Endothelial cell of umbilical vein (primary cell): ENCODE data around the gene PTPRK. TPM values are rescaled to one million over a fixed set of nuclear protein-coding genes. Genes with fewer than 3 reads are reported as not detected.
"Not testable (repeated sequence)": the region's sequence is repeated elsewhere in the genome, so short reads cannot be mapped to it uniquely, and the experiment has no call there.

ENCODE experiments used
- BruUV-seq: library from RNA; stranded (reverse); fragments of 400-500 nt; replicated peaks from 2 replicates; lab custom pipeline; 2021; lab: Mats Ljungman, UMichigan
- CTCF ChIA-PET: fragments of 300-600, 350-600 bp; sonication (Branson Sonifier 250); formaldehyde crosslinking; loops from one replicate; lab custom pipeline; 2021; ENCODE audit warnings: antibody characterized with exemption, inconsistent platforms; lab: Charles Lee
- POLR2A ChIA-PET: fragments of 300-600, 350-600 bp; sonication (Branson Sonifier 250); formaldehyde crosslinking; loops from one replicate; lab custom pipeline; 2021; ENCODE audit warnings: antibody characterized with exemption, inconsistent platforms; lab: Charles Lee
- DNase-seq: peaks from one replicate; pipeline ENCODE4 v3.0.0-alpha.2; 2011; ENCODE audit warnings: low read depth, low spot score
- FAIRE-seq: peaks from 2 replicates; lab custom pipeline; 2011; peaks lifted over from hg19 to GRCh38; lab: Jason Lieb, UNC
- H2AFZ ChIP-seq: 2 replicates; pipeline ENCODE4 v1.6.0; 2012; ENCODE audit warnings: low read depth, low read length, control low read depth, inconsistent platforms
- H3K27ac ChIP-seq: 2 replicates; pipeline ENCODE4 v1.5.1; 2011; ENCODE audit warnings: low read depth, mild to moderate bottlenecking, control low read depth, low read length, moderate library complexity; ENCODE audit not compliant: insufficient read depth
- H3K27me3 ChIP-seq, 2 experiments: 2 replicates each; pipeline versions ENCODE4 v1.6.0 to v1.6.1; 2011; ENCODE audit warnings: low read length in 2 of 2, mixed read lengths in 1 of 2; ENCODE audit not compliant: control insufficient read depth in 2 of 2, insufficient read depth in 2 of 2
- H3K36me3 ChIP-seq, 2 experiments: 2 replicates in 1 of 2; 3 replicates in 1 of 2; pipeline ENCODE4 v1.5.1; 2011; ENCODE audit warnings: low read length in 2 of 2, mild to moderate bottlenecking in 1 of 2, moderate library complexity in 1 of 2; ENCODE audit not compliant: control insufficient read depth in 2 of 2, insufficient read depth in 2 of 2; ENCODE audit errors: extremely low read depth in 1 of 2
- H3K4me1 ChIP-seq: 3 replicates; pipeline ENCODE4 v1.5.1; 2011; ENCODE audit warnings: mild to moderate bottlenecking, low read length; ENCODE audit not compliant: control insufficient read depth, insufficient read depth; ENCODE audit errors: extremely low read depth
- H3K4me2 ChIP-seq: 2 replicates; pipeline ENCODE4 v1.6.1; 2011; ENCODE audit warnings: low read length, control low read depth, mixed read lengths; ENCODE audit not compliant: insufficient read depth
- H3K4me3 ChIP-seq, 3 experiments: fragments of 200-600 bp in 1 of 3; sonication (generic), shearing (Covaris generic) in 1 of 3; replicated peaks in 1 of 3; 2 replicates each; pipeline ENCODE4 v1.5.1; 2011 to 2016; ENCODE audit warnings: control low read depth in 3 of 3, low read length in 3 of 3, mild to moderate bottlenecking in 2 of 3, inconsistent platforms in 1 of 3, low read depth in 1 of 3, moderate library complexity in 1 of 3; ENCODE audit not compliant: insufficient read depth in 1 of 3
- H3K79me2 ChIP-seq: 2 replicates; pipeline ENCODE4 v1.6.0; 2012; ENCODE audit warnings: low read length, inconsistent platforms; ENCODE audit not compliant: control insufficient read depth, insufficient read depth
- H3K9ac ChIP-seq: replicated peaks from 2 replicates; pipeline ENCODE3; 2011; ENCODE audit warnings: low read length, control low read depth; ENCODE audit not compliant: insufficient read depth; ENCODE audit errors: extremely low read depth
- H3K9me1 ChIP-seq: replicated peaks from 3 replicates; pipeline ENCODE4 v1.6.0; 2011; ENCODE audit warnings: mild to moderate bottlenecking, low read length; ENCODE audit not compliant: control insufficient read depth, insufficient read depth; ENCODE audit errors: extremely low read depth
- H3K9me3 ChIP-seq: replicated peaks from 2 replicates; pipeline ENCODE4 v1.5.1; 2012; ENCODE audit warnings: low read length, inconsistent platforms; ENCODE audit not compliant: control insufficient read depth, insufficient read depth
- H4K20me1 ChIP-seq: replicated peaks from 2 replicates; pipeline ENCODE3; 2011; ENCODE audit warnings: mild to moderate bottlenecking, low read length; ENCODE audit not compliant: control insufficient read depth, insufficient read depth; ENCODE audit errors: extremely low read depth
- EZH2 ChIP-seq: IDR thresholded peaks from 2 replicates; pipeline ENCODE4 v1.6.1; 2012; ENCODE audit warnings: borderline replicate concordance, low read depth, mild to moderate bottlenecking, moderate library complexity, low read length, inconsistent platforms; ENCODE audit not compliant: severe bottlenecking
- FOS ChIP-seq: IDR thresholded peaks from 2 replicates; pipeline ENCODE4 v1.6.1; 2011; ENCODE audit warnings: mild to moderate bottlenecking, low read length, moderate library complexity, borderline replicate concordance; ENCODE audit not compliant: insufficient read depth
- GATA2 ChIP-seq: IDR thresholded peaks from 2 replicates; pipeline ENCODE4 v1.7.0; 2011; ENCODE audit warnings: low read depth, mild to moderate bottlenecking, moderate library complexity, mixed read lengths, low read length; ENCODE audit not compliant: insufficient read length, insufficient read depth
- JUN ChIP-seq: IDR thresholded peaks from 2 replicates; pipeline ENCODE4 v1.6.1; 2011; ENCODE audit warnings: borderline replicate concordance, low read depth; ENCODE audit not compliant: insufficient read length, insufficient read depth
- MYC ChIP-seq: IDR thresholded peaks from one replicate; pipeline ENCODE4 v1.6.1; 2011; ENCODE audit warnings: mild to moderate bottlenecking, low read depth, low read length
- POLR2A ChIP-seq: IDR thresholded peaks from 2 replicates; pipeline ENCODE4 v1.6.1; 2012; ENCODE audit warnings: low read depth, mild to moderate bottlenecking, control low read depth, low read length
- POLR2AphosphoS5 ChIP-seq: IDR thresholded peaks from 2 replicates; pipeline ENCODE4 v1.6.1; 2012; ENCODE audit warnings: low read depth, mild to moderate bottlenecking, control low read depth, low read length, moderate library complexity; ENCODE audit not compliant: insufficient read depth
- dilution Hi-C: fragments of 300-500 bp; cut with MboI; formaldehyde crosslinking; loops from one replicate; pipeline ENCODE4 v1.15.0; 2019; ENCODE audit warnings: low sequenced_read_pairs; ENCODE audit not compliant: extremely low pct_ligation_motif_present
- intact Hi-C: fragments of 100-400 bp; cut with micrococcal nuclease; formaldehyde crosslinking; loops from one replicate; pipeline ENCODE4 v1.10.0; 2022
- polyA plus RNA-seq, 4 experiments: library from polyadenylated mRNA; depleted of rRNA in 3 of 4; stranded (reverse) in 3 of 4; unstranded in 1 of 4; fragments of >200 nt; gene quantifications; 2 replicates each; pipeline versions ENCODE4 v1.2.1 to v1.2.3, GENCODE V29; 2011 to 2012; ENCODE audit warnings: missing spikeins in 1 of 4
- total RNA-seq: library from RNA; stranded (reverse); gene quantifications from 2 replicates; pipeline ENCODE4 v1.2.3, GENCODE V29; 2021
- TF ChIP-seq, protein P1 (sequence below): IDR thresholded peaks from 2 replicates; pipeline ENCODE4 v1.6.1; 2011; ENCODE audit not compliant: insufficient read depth, insufficient read length
- TF ChIP-seq, protein P2 (sequence below), 2 donors: IDR thresholded peaks; 1 replicate in 1 of 2; 2 replicates in 1 of 2; pipeline ENCODE4 v1.5.1; 2011; ENCODE audit warnings: low read length in 2 of 2, mild to moderate bottlenecking in 2 of 2, moderate library complexity in 2 of 2, control low read depth in 1 of 2, inconsistent platforms in 1 of 2, low read depth in 1 of 2; ENCODE audit not compliant: insufficient read depth in 1 of 2; ENCODE audit errors: extremely low read depth in 1 of 2

PTPRK gene
- total and polyA plus RNA-seq, 2 donors (not counting 3 experiments of a cell fraction or from before 2014, with no cell fraction given), result 15.2 to 74.0 TPM

DNA sequence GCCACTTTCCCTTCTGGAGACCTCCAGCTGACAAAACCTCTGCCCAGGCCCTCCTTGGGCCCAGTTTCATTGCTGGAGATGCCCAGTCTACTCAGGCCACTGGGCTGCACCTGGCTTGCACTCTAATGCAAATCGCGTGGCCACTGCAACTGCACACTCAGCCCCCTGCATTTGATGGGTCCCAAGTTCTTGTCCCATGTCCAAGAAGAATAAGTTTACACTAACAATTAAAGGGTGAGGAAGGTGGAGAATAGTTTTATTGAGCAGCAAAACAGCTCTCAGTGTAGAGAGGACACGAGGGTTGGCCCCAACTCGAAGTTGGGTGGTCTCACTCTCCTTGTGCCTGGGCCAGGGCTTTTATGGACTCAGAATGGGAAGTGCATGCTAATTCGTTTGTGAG lies 587.7 kb downstream of the PTPRK start:
- ChIA-PET POLR2A (no interaction called here), CTCF (no interaction called here)
- no peaks in the 10 kb centered on the region for H3K4me1 ChIP-seq
- no peak overlapping the region for H3K4me3 ChIP-seq
- intact Hi-C loops (no loop called here), dilution Hi-C loops (no loop called here)
- no peak overlapping the region for H3K9ac ChIP-seq
- no peak overlapping the region for H3K4me2 ChIP-seq
- no peaks in the 10 kb centered on the region for H3K9me3 ChIP-seq
- H2AFZ ChIP-seq, result no peak overlapping the region
- no peak for FAIRE-seq
- no peak for TF ChIP-seq EZH2
- TF ChIP-seq, protein P1, sequence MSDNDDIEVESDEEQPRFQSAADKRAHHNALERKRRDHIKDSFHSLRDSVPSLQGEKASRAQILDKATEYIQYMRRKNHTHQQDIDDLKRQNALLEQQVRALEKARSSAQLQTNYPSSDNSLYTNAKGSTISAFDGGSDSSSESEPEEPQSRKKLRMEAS, result no peak
- no peak for TF ChIP-seq FOS
- TF ChIP-seq MYC, result no peak
- TF ChIP-seq POLR2A, result no peak
- no peak for TF ChIP-seq GATA2
- no peak for TF ChIP-seq JUN
- TF ChIP-seq, protein P2, sequence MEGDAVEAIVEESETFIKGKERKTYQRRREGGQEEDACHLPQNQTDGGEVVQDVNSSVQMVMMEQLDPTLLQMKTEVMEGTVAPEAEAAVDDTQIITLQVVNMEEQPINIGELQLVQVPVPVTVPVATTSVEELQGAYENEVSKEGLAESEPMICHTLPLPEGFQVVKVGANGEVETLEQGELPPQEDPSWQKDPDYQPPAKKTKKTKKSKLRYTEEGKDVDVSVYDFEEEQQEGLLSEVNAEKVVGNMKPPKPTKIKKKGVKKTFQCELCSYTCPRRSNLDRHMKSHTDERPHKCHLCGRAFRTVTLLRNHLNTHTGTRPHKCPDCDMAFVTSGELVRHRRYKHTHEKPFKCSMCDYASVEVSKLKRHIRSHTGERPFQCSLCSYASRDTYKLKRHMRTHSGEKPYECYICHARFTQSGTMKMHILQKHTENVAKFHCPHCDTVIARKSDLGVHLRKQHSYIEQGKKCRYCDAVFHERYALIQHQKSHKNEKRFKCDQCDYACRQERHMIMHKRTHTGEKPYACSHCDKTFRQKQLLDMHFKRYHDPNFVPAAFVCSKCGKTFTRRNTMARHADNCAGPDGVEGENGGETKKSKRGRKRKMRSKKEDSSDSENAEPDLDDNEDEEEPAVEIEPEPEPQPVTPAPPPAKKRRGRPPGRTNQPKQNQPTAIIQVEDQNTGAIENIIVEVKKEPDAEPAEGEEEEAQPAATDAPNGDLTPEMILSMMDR (IDR thresholded peaks at IDR 0.05; ENCODE audit: extremely low read depth in 1 of 2, insufficient read depth in 1 of 2, low read depth in 1 of 2, low read length in 2 of 2), result no peak
- TF ChIP-seq POLR2AphosphoS5, result no peak
- no peaks in the 10 kb centered on the region for H4K20me1 ChIP-seq
- H3K27ac ChIP-seq, result no peak overlapping the region
- no peak for DNase-seq
- H3K79me2 ChIP-seq, result no peaks in the 10 kb centered on the region
- no peaks in the 10 kb centered on the region for H3K27me3 ChIP-seq
- no peaks in the 10 kb centered on the region for H3K9me1 ChIP-seq
- H3K36me3 ChIP-seq, result no peaks in the 10 kb centered on the region
- BruUV-seq, result no TSS peak

DNA sequence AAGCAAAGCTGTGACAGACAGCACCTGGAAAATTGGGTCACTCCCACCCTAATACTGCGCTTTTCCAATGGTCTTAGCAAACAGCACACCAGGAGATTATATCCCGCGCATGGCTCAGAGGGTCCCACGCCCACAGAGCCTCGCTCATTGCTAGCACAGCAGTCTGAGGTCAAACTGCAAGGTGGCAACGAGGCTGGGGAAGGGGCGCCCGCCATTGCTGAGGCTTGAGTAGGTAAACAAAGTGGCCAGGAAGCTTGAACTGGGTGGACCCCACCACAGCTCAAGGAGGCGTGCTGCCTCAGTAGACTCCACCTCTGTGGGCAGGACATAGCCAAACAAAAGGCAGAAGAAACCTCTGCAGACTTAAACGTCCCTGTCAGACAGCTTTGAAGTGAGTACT lies 594.0 kb downstream of the PTPRK start:
- intact Hi-C loops, FAIRE-seq, H4K20me1 ChIP-seq, BruUV-seq, H3K79me2 ChIP-seq, DNase-seq, H2AFZ ChIP-seq, H3K9me1 ChIP-seq, H3K9ac ChIP-seq, H3K27ac ChIP-seq, H3K4me2 ChIP-seq, CTCF ChIA-PET, H3K36me3 ChIP-seq, H3K27me3 ChIP-seq, POLR2A ChIA-PET, H3K4me3 ChIP-seq, dilution Hi-C loops, H3K4me1 ChIP-seq, H3K9me3 ChIP-seq: not testable (repeated sequence)
